HepG2 (cell line): ENCODE data around the gene MGAT4C.

Source experiments
- ZNF136 ChIP-seq: sonication (generic); formaldehyde crosslinking; IDR thresholded peaks from 2 replicates; pipeline ENCODE4 v1.8.1; 2022; ENCODE audit warnings: low read depth, mild to moderate bottlenecking, moderate library complexity, missing genetic modification reagents
- ZNF501 ChIP-seq: sonication (generic); formaldehyde crosslinking; IDR thresholded peaks from 2 replicates; pipeline ENCODE4 v1.5.1; 2020; ENCODE audit warnings: mild to moderate bottlenecking, moderate library complexity, missing genetic modification reagents

- TF ChIP-seq ZNF501 (CRISPR knock-in tag) (no peak), ZNF136 (CRISPR knock-in tag) (no peak)
These were observed 37.6 kb upstream of the MGAT4C start for GRCh38 chr12:86293682-86294240.
